Measurements from ENCODE around the gene ZBED4. TPM values are rescaled to one million over a fixed set of nuclear protein-coding genes. Genes with fewer than 3 reads are reported as not detected.

Gene ZBED4
- total RNA-seq, 1 experiment from 2014 or later = 10.6 TPM

DNA sequence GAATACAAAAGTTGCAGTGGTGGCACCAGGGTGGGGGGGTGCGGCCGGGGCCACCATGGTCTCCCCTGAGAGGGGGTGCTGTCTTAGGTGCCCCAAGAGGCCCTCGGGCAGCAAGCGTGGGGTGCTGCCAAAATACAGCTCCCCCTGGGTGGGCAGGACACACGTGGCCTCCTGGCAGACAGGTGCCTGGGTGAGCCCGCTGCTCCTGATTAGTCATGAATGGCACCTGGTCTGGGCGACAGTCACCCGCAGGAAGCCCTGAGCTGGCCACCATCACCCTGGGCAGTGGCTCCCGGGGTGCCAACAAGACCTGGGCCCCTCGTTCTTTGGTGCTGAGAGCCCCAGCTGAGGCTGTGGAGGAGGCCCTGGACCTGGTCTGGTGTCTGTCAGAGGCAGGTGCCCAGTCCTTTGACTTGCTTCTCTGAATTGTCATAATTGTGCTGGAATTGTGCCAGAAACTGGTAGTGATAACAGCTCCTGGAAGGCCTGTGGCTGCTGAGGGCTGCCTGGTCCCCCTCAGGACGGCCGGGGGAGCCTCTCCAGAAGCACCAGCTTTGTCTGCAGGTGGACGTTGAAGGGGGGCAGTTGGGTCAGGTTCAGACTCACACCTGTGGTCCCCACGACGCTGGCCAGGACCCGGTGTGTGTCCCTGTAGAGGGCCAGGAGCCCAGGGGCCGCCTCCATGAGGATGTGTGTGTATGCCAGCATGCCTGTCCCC lies 49.8 kb downstream of the ZBED4 start:
- no peak for DNase-seq (ENCODE audit: low read depth)

DNA sequence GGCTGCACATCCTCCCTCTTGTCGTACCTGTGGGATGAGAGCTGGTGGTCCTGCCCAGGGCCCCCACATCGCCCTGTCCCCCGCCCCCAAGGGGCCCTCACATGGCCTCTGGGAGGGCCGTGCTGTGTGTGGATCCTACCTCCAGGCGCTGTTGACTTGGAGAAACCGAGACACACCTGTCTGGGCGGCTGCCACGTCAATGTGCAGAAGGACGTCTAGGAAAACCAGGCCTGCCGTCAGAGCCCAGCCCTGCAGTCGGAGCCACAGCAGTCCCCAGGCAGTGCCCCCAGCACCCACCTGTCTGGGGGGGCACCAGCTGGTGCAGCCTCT lies 50.4 kb downstream of the ZBED4 start:
- DNase-seq (ENCODE audit: low read depth) = no peak

DNA sequence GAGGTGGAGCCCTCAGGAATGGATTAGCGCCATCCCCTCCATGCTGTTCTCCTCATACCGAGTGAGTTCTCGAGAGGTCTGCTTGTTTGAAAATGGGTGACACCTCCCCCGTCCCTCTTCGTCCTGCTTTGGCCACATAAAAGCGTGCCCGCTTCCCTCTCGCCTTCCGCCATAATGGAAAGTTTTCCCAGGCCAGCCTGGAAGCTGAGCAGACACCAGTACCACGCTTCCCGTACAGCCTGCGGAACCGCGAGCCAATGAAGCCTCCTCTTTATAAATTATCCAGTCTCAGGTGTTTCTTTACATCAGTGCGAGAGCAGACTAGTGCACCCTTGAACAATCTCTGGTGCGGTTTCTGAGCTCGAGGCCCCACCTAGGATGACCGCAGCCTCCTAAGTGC lies 51.8 kb downstream of the ZBED4 start:
- no peak for DNase-seq (ENCODE audit: low read depth)

GRCh38 chr22:49906071-49906798 lies 52.6 kb downstream of the ZBED4 start:
- no peak for DNase-seq (ENCODE audit: low read depth)

GRCh38 chr22:49906799-49907290 lies 53.2 kb downstream of the ZBED4 start:
- no peak for DNase-seq (ENCODE audit: low read depth)

DNA sequence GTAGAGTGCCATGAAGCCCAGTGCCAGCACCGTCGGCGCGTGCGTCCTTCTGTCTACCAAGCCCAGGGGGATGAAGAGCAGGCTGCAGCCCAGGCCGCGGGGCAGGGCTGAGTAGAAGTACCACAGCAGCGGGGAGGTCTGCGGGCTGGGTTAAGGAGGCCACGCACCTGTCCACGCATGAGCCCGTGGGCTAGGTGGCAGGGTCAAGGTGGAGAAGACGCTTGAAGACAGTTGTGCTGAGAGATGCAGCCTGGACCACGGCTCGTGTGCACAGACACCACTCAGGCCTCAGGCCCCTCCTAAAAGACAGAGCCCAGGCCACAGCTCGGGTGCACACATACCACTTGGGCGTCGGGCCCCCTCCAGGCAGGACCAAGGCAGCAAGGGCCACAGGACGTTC lies 54.2 kb downstream of the ZBED4 start:
- DNase-seq (ENCODE audit: low read depth) = no peak

DNA sequence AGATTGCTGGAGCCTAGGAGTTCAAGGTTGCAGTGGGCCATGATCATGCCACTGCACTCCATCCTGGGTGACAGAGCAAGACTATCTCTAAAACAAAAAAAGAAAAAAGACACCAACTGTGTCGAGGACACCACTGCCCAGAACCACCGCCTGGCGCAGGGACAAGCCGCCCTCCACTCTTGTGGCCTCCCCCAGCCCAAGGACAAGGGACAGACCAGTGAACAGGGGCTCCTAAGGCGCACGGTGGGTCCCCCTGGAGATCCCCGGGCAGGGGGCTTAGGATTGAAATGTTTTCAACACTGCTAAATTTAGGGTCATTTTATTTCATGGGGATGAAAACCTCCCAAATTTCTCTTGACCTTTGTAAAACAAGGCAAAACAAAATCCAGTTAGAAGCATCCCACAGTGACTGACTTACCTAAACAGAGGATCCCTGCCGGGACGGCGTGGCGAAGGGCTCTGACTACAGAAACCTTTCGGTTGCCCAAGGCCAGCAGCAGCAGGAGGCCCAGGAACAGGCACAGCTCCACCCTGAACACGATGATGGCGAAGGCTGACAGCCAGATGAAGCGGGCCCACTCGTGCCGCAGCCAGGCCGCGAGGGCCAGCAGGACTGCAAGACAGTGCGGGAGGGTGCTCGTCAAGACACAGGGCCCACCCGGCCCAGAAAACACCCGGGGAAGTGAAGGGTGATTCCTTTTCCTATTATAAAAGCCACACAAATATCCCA lies 56.0 kb downstream of the ZBED4 start:
- no peak for DNase-seq (ENCODE audit: low read depth)

DNA sequence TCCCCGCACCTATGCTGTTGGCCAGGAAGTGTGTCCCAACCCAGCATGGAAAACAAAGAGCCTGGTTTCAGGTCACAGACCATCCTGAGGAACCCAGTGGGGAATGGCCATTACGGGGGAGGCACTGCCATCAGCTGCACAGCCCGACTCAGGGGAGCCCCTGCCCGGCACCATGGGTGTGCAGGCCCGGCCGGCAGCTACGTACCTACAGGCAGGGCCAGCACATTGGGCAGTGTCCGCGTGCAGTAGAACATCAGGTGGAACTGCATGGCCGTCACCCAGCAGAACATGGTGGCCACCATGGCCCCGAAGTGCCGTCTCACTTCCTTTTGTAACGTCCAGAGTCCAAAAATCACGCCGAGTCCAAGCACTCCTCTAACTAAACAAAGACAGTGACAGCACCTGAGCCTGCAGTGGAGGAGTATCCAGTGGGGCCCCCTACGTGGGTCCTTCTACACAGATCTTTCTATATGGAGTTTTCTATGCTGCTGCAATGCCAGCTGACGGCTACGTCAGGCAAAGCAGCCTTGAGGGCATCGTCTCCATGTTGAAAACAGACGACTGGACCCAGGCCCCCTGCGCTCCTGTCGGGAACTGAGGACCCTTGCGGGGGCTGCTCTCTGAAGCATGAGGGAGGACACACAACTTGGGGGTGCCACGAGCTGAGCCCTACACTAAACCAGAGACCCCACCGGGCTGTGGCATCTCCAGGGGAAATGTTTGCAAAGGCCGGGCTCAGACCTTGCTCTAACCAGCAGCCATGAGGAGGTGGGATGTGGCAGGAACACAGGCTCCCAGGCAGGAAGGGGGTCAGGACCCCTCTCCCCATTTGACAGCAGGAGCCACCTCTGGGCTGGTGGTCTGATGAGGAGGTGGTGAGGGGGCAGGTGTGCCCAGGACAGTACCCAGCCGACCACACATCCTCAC lies 56.8 kb downstream of the ZBED4 start:
- no peak for DNase-seq (ENCODE audit: low read depth)

DNA sequence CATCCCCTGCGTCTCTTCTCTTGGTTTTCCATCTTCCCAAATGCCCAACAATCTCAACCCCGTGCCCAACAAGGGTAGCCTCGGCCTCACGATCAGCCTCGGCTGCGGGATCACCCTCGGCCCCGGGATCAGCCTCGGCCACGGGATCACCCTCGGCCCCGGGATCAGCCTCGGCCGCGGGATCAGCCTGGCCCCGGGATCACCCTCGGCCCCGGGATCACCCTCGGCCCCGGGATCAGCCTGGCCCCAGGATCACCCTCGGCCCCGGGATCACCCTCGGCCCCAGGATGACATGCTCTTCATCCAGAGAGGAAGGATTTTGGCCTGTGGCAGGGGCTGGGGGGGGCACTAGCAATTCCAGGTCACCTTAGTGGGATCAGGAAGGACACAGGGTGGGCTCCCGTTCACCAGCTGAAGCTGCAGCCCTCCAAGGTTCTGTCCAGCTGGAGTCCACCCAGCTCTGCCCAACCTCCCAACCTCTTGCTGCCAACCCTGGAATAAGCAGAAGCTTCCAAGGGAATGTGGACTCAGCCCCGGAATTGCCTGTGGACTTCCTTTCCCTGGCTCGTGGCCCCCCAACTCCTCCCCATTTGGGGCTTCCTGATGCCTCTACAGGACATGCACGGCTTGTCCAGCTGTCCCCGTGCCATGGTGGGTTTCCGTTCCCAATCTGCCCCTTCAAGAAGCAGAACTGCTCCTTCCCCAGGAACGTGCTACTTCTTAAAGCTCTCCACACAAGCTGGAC lies 58.4 kb downstream of the ZBED4 start:
- DNase-seq (ENCODE audit: low read depth) = no peak

DNA sequence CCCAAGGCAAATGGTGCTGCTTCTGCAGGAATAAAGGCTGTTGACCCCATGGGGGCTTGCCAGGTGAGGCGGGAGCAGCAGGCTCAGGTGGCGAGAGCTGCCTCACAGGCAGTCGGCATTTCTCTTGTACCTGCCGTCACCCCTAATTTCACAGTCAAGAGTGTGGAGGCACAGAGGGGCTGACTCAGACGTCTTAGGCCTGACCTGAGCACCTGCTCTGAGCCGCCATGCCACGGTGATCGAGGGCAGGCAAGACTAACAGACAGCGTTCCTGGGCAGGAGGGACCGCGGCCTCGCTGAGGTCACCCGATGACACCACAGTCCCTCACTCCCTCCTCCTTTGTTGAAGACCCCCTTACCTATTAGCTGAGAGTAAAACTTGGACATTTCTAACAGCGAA lies 59.4 kb downstream of the ZBED4 start:
- DNase-seq (ENCODE audit: low read depth) = no peak

DNA sequence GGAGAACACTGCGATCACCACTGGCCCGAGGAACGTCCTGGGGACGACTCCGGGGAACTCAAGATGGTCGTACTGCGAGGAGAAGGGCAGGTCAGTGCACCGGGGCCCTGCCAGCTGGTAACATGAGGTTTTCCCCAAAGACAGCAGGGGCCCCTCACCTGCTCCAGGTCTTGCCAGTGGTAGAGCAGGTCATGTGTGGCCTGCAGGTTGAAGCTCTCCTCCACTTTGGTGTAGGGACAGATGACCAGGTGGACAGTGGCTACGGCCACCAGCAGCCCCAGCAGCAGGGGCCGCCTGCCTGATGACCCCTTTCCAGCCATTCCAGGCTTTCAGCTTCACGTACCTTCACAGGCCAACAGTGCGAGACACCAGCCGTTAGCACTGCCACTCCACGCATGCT lies 59.8 kb downstream of the ZBED4 start:
- DNase-seq (ENCODE audit: low read depth) = no peak

DNA sequence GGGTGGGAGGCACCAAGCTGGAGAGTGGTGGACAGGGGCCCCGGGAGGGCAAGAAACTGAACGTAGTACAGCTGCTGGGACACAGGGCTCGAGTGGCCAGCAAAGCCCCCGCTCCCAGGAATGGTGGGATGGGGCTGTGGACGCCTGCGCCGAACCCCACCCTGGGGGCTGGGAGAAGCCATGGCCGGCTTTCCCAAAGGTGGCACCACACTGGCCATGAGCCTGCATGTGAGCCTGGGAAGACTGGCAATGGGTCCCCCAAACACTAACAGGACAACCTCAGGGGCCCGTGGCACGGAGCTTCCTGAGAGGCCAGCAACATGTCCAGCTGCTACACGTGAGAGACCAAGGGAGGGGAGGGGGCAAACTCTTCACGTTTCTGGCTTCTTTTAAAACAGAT lies 60.6 kb downstream of the ZBED4 start:
- DNase-seq (ENCODE audit: low read depth) = no peak

DNA sequence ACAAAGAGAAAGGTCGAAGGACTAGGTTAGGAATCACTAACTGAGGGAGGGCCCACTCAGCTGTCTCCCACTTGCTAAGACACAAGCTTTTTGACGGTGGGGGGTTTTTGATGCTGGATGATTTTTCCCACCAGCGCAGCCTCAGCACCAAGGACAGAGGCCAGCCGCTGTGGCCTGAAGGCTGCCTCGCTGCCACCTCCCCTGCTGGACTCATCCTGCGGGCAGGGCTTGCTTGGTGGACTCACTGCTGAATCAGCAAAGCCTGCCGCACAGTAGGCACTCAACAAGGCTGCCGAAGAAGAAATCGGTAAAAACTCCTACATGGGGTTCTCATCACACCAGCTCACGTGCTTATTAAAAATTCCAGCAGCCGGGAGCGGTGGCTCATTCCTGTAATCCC lies 62.0 kb downstream of the ZBED4 start:
- DNase-seq (ENCODE audit: low read depth) = no peak

GRCh38 chr22:49916831-49917230 lies 63.2 kb downstream of the ZBED4 start:
- DNase-seq (ENCODE audit: low read depth) = no peak

DNA sequence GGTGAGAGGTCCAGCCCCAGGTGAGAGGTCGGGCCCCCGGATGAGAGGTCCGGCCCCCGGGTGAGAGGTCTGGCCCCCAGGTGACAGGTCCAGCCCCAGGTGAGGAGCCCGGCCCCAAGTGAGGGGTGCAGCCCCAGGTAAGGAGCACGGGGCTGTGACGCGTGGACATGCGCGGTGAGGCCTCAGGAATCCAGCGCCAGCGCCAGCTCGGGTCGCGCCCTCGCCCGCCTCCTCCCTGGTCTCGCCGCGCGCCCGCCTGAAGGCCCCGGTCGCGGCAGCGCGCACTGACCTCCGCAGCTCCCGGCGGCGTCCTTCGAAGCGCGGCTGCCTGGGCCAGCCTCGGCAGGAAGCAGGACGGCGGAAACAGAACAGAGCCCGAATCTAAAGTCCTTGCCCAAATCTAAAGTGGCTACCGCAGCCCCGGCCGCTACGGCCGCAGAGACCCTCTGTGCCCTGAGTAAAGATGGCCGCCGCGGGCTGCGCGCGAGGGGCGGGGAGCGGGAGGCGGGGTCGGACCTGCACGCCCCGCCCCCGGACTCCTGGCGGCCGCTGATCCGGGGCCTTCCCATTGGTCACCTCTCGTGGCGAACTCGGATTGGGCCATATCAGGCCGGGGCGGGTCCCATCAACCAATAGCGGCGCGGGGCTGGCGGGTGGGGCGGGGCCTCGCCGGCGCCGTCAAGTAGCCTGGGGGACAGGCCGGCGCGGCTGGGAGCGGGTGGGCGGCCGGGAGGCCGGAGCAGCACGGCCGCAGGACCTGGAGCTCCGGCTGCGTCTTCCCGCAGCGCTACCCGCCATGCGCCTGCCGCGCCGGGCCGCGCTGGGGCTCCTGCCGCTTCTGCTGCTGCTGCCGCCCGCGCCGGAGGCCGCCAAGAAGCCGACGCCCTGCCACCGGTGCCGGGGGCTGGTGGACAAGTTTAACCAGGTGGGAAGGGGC lies 64.6 kb downstream of the ZBED4 start, which contains the start of the genes ALG12 and CRELD2:
ALG12 (minus strand) TSS at position 465 of the 937 bp plus-strand sequence. CDS start 4,673 bp downstream, outside the sequence.
CRELD2 (plus strand) TSS at position 661 of the 937 bp plus-strand sequence; CDS start at position 797, 136 bp downstream.
- DNase-seq (ENCODE audit: low read depth) = peak; percentile 97

GRCh38 chr22:49918911-49919881 lies 65.6 kb downstream of the ZBED4 start:
- no peak for DNase-seq (ENCODE audit: low read depth)

- no peak for DNase-seq (ENCODE audit: low read depth)
Observed at GRCh38 chr22:49920859-49921258, 67.2 kb downstream of the ZBED4 start.
